Smooth muscle cell (in vitro differentiated cells): Measurements from ENCODE around the gene B3GAT1. TPM values are rescaled to one million over a fixed set of nuclear protein-coding genes. Genes with fewer than 3 reads are reported as not detected.

ENCODE experiments used
- DNase-seq: peaks from one replicate; lab custom pipeline; 2025; ENCODE audit not compliant: unreplicated experiment; lab: John Stamatoyannopoulos, UW
- H2AFZ ChIP-seq: fragments of 200-600 bp; sonication (generic); 2 replicates; pipeline ENCODE4 v1.6.0; 2016; ENCODE audit warnings: antibody characterized with exemption, low read depth, mild to moderate bottlenecking
- H3F3A ChIP-seq: fragments of 200-600 bp; sonication (generic); 2 replicates; pipeline ENCODE4 v1.6.0; 2017; ENCODE audit warnings: antibody characterized with exemption, low read depth
- H3K27ac ChIP-seq: fragments of 200-600 bp; sonication (generic); 2 replicates; pipeline ENCODE4 v1.5.1; 2016; ENCODE audit warnings: low read depth, mild to moderate bottlenecking
- H3K27me3 ChIP-seq: fragments of 200-600 bp; sonication (generic); 2 replicates; pipeline ENCODE4 v1.6.1; 2016; ENCODE audit warnings: low read depth, mild to moderate bottlenecking
- H3K36me3 ChIP-seq: fragments of 200-600 bp; sonication (generic); 2 replicates; pipeline ENCODE4 v1.5.1; 2016; ENCODE audit warnings: low read depth
- H3K4me1 ChIP-seq: fragments of 200-600 bp; sonication (generic); 2 replicates; pipeline ENCODE4 v1.5.1; 2016; ENCODE audit warnings: low read depth
- H3K4me2 ChIP-seq: fragments of 200-600 bp; sonication (generic); 2 replicates; pipeline ENCODE4 v1.6.0; 2016; ENCODE audit warnings: mild to moderate bottlenecking
- H3K4me3 ChIP-seq: fragments of 200-600 bp; sonication (generic); 2 replicates; pipeline ENCODE4 v1.5.1; 2016; ENCODE audit warnings: mild to moderate bottlenecking
- H3K79me2 ChIP-seq: fragments of 200-600 bp; sonication (generic); 2 replicates; pipeline ENCODE4 v1.6.0; 2016; ENCODE audit warnings: low read depth, mild to moderate bottlenecking
- H3K9ac ChIP-seq: fragments of 200-600 bp; sonication (generic); 2 replicates; pipeline ENCODE4 v1.6.0; 2016; ENCODE audit warnings: low read depth
- H3K9me3 ChIP-seq: fragments of 200-600 bp; sonication (generic); replicated peaks from 2 replicates; pipeline ENCODE4 v1.5.1; 2016; ENCODE audit warnings: low read depth
- H4K20me1 ChIP-seq: fragments of 200-600 bp; sonication (generic); 2 replicates; pipeline ENCODE4 v1.6.0; 2016; ENCODE audit warnings: low read depth
- CTCF ChIP-seq: fragments of 200-600 bp; sonication (generic); IDR thresholded peaks from 2 replicates; pipeline ENCODE4 v1.5.1; 2017; ENCODE audit warnings: borderline replicate concordance, mild to moderate bottlenecking, antibody characterized with exemption; ENCODE audit not compliant: insufficient read depth, poor library complexity, severe bottlenecking
- WGBS: methylation state at CpG from one replicate; pipeline ENCODE4 v1.1.7; 2016; ENCODE audit warnings: low lambda C conversion rate; 5-methylcytosine and 5-hydroxymethylcytosine counted together
- polyA plus RNA-seq: library from polyadenylated mRNA; unstranded; fragments of >200 nt; fragmentation: Nextera tagmentation; extraction: Ambion mirVana; gene quantifications from 2 replicates; pipeline ENCODE4 v1.2.1, GENCODE V29; 2016
- total RNA-seq: library from RNA; depleted of rRNA; stranded (reverse); fragments of >200 nt; gene quantifications from 2 replicates; pipeline ENCODE4 v1.2.3, GENCODE V29; 2014

B3GAT1 gene
- total and polyA plus RNA-seq, 2 experiments from 2014 or later, result not detected

GRCh38 chr11:134342572-134343340 lies 69.3 kb downstream of the B3GAT1 start:
- Histone ChIP-seq H3K4me2 (no peak overlapping the region), H3K9ac (no peak overlapping the region), H3K4me1 (no peaks in the 10 kb centered on the region), H3K4me3 (no peak overlapping the region), H3K27ac (no peak overlapping the region), H2AFZ (no peak overlapping the region), H3K27me3 (no peaks in the 10 kb centered on the region), H4K20me1 (no peaks in the 10 kb centered on the region), H3F3A (no peaks in the 10 kb centered on the region), H3K9me3 (no peaks in the 10 kb centered on the region), H3K79me2 (no peaks in the 10 kb centered on the region), H3K36me3 (no peaks in the 10 kb centered on the region)
- no peak for DNase-seq
- 95% methylated on average over 30 of the region's 30 CpGs for WGBS
- no peak for TF ChIP-seq CTCF

GRCh38 chr11:134341805-134342571 lies 70.1 kb downstream of the B3GAT1 start:
- H3F3A ChIP-seq, result no peaks in the 10 kb centered on the region
- no peaks in the 10 kb centered on the region for H3K9me3 ChIP-seq
- H3K9ac ChIP-seq, result no peak overlapping the region
- no peaks in the 10 kb centered on the region for H3K79me2 ChIP-seq
- no peak overlapping the region for H3K27ac ChIP-seq
- H3K27me3 ChIP-seq, result no peaks in the 10 kb centered on the region
- TF ChIP-seq CTCF, result no peak
- H3K36me3 ChIP-seq, result no peaks in the 10 kb centered on the region
- no peak overlapping the region for H2AFZ ChIP-seq
- WGBS, result 93% methylated on average over 49 of the region's 68 CpGs
- no peaks in the 10 kb centered on the region for H4K20me1 ChIP-seq
- DNase-seq, result no peak
- H3K4me3 ChIP-seq, result no peak overlapping the region
- no peaks in the 10 kb centered on the region for H3K4me1 ChIP-seq
- H3K4me2 ChIP-seq, result no peak overlapping the region

GRCh38 chr11:134340354-134340964 lies 71.6 kb downstream of the B3GAT1 start:
- Histone ChIP-seq H3K36me3 (no peaks in the 10 kb centered on the region), H3F3A (no peaks in the 10 kb centered on the region), H3K9me3 (no peaks in the 10 kb centered on the region), H3K4me3 (no peak overlapping the region), H3K27me3 (no peaks in the 10 kb centered on the region), H3K79me2 (no peaks in the 10 kb centered on the region), H3K4me1 (no peaks in the 10 kb centered on the region), H3K4me2 (no peak overlapping the region), H3K27ac (no peak overlapping the region), H4K20me1 (no peaks in the 10 kb centered on the region), H3K9ac (no peak overlapping the region), H2AFZ (no peak overlapping the region)
- 97% methylated on average over 11 of the region's 11 CpGs for WGBS
- TF ChIP-seq CTCF, result no peak
- no peak for DNase-seq
